Thyroid gland (tissue), 4 donors: ENCODE results near the gene GAD1.

Experiments used
- CTCF ChIP-seq, 6 experiments: fragments of 200-600 bp in 3 of 6; fragments of 450-650 bp in 3 of 6; sonication (generic) in 3 of 6; IDR thresholded peaks; one replicate each; pipeline ENCODE4 v1.5.1; 2016 to 2019; ENCODE audit warnings: antibody characterized with exemption in 6 of 6, mild to moderate bottlenecking in 2 of 6, inconsistent platforms in 1 of 6, moderate library complexity in 1 of 6
- POLR2A ChIP-seq, 2 donors: fragments of 450-650 bp; IDR thresholded peaks; one replicate each; pipeline ENCODE4 v1.6.1; 2017; ENCODE audit warnings: antibody characterized with exemption in 2 of 2, mild to moderate bottlenecking in 2 of 2, moderate library complexity in 1 of 2

DNA sequence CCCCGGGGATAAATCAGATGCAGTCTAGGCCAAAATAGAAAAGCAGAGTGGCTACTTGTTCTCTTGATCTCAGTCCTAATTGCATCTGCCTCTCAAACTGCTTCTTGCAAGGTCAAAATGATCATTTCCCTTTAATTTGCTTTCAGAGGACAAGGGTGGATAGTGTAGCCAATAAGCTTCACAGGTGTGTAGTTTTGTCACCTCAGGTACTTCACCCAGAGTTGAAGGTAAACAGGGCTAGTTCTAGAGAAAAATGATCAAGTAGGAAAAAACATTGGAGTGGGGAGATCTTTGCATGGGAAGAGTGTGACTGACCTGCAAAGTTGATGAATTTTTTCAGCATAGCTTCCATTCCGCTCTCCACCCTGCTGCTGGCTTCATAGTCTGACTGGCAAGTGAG is 37.8 kb upstream of the GAD1 start:
- TF ChIP-seq CTCF (IDR thresholded peaks at IDR 0.05) (no peak), POLR2A (IDR thresholded peaks at IDR 0.05) (no peak)
